ENCODE results near the gene PPFIBP1.
A peak's percentile ranks its signal among the peaks of the same experiment; 100 is the strongest.

PPFIBP1 gene

GRCh38 chr12:27523642-27524493, at the start of gene PPFIBP1:
PPFIBP1 (plus strand) TSS chr12:27524206; CDS start chr12:27633397, 109,191 bp downstream.
- DNase-seq, result peak; percentile 99

GRCh38 chr12:27474344-27474743, 49.7 kb upstream of the PPFIBP1 start:
- DNase-seq, result no peak

DNA sequence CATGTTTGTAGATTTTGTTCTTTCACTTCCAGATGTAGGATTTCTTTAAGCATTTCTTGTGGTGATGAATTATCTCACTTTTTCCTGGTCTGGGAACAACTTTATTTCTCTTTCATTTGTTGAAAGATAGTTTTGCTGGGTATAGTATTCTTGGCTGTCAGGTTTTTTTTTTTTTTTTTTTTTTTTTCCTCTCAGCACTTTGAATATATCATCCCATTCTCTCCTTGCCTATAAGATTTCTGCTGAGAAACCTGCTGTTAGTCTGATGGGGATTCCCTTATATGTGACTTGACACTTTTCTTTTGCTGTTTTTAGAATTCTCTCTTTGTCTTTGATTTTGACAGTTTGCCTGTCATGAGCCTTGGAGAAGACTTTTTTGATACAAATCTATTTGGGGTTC, 47.0 kb upstream of the PPFIBP1 start:
- DNase-seq, result no peak

DNA sequence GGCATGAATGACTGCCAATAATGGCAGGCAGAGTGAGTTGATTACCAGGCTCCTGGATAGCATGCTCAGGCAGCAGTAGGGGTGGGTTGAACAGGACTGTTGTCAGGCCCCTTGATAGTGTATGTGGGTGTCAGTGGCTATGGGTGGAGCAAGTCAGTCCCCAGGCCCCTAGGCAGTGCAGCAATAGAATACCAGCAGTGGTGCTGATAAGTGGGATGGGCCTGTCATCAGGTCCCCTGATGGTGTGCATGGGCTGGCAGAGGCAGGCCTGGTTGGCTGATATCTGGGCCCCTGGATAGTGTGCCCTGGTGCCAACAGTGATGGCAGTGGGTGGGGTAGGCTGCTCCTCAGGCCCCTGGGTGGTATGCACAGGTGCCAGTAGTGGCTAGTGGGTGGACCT, 45.1 kb upstream of the PPFIBP1 start:
- DNase-seq, result no peak

GRCh38 chr12:27480016-27480415, 44.0 kb upstream of the PPFIBP1 start:
- no peak for DNase-seq

DNA sequence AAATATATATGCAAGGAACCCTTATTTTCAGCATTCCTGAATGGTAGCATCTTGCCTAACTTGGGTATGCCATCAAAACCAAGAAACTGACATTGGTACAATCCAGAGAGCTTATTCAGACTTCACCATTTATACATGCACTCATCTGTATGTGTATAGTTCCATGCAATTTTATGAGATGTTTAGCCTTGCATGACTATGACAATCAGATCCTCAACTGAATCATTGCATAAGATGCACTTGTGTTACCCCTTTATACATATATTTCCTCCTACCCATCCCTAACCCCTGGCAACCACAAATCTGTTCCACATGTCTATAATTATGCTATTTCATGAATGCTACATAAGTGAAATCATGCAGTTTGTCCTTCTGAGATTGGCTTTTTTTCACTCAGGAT, 37.0 kb upstream of the PPFIBP1 start:
- DNase-seq, result no peak

GRCh38 chr12:27488479-27488878, 35.5 kb upstream of the PPFIBP1 start:
- DNase-seq, result no peak

GRCh38 chr12:27491226-27491625, 32.8 kb upstream of the PPFIBP1 start:
- DNase-seq, result no peak

- no peak for DNase-seq
These were observed 30.6 kb upstream of the PPFIBP1 start for GRCh38 chr12:27493260-27493940.

DNA sequence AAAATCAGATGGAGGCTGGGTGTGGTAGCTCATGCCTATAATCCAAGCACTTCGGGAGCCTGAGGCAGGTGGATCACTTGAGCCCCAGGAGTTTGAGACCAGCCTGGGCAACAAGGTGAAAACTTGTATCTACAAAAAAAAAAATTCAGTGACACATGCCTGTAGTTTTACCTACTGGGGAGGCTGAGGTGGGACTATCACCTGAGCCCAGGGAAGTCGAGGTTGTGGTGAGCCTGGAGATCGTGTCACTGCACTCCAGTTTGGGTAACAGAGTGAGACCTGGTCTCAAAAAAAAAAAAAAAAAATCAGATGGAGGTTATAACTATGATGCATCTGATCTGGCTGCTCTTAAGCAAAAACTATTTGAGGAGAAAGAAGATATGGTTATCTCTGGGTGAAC, 26.6 kb upstream of the PPFIBP1 start:
- no peak for DNase-seq

DNA sequence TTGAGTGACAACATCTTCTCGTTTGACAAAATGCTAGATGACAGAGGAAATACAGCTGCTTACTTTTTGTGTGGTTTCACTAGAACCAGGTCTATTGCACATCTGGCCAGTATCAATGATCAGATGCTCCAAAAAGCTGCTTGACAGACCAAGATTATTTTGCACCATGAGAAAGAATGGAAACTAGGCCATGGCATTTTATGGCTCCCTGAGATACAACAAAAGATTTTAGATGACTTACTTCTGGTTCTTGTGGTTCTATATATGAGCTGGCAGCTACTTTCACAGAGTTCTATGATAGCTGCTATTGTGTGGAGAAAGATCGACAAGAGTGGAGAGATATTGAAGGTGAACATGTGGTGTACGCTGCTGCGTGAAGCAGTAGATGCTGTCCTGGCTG, 25.9 kb upstream of the PPFIBP1 start:
- DNase-seq, result no peak

GRCh38 chr12:27498761-27499160, 25.2 kb upstream of the PPFIBP1 start:
- no peak for DNase-seq

DNA sequence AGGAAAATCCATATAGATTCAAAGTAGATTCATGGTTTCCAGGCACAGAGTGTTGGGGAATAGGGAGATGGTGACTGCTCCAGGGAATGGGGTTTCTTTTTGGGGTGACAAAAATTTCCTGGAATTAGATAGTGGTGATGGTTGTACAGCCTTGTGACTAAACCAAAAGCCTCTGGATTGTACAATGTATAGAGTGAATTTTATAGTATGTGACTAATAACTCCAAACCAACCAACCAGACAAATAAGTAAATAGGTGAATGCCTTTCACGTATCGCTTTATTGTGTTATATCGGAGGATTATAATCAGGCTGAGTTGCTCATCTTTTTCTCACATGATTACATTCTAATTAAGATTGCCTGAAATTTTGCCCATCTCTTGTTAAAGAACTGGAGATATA, 24.6 kb upstream of the PPFIBP1 start:
- no peak for DNase-seq

DNA sequence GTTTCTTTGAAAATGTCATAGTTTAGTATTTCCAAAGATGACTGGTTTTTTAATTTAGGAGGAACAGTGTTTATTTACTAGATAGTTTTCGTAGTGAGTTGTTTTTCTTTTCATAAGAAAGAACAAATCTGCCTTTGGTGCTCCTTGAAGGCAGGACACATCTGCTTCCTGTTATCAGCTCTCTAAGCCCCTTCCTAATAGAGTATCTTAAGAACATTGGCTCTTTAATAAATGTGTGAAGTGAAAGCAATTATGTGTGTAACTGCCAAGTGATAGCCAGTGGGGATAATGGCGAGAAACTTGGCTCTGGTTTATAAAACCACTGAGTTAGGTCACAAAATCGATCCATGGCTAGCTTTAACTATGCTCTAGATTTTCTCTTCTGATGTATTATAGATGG, 23.5 kb upstream of the PPFIBP1 start:
- DNase-seq, result no peak

- DNase-seq, result no peak
These were observed 22.0 kb upstream of the PPFIBP1 start for GRCh38 chr12:27502021-27502435.

DNA sequence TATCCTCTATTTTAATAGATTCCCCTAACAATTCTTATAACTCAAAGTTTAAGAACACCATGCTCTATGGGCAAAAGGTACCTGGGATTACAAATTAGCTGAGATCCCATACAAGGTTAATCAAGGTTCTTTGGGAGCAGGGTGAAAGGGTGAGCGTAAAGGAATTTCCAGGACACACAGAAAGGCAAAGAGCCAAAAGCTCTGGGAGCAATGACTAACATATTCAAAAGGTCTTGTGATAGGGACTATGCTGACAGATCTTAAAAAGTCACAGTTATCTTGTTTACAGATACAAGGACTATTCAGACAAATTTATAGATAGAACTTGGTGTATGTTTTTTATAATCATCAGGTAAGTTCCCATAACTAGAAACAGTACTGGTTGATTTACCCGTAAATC, 19.5 kb upstream of the PPFIBP1 start:
- DNase-seq, result no peak

- DNase-seq, result no peak
These were observed 18.9 kb upstream of the PPFIBP1 start for GRCh38 chr12:27505109-27505508.

DNA sequence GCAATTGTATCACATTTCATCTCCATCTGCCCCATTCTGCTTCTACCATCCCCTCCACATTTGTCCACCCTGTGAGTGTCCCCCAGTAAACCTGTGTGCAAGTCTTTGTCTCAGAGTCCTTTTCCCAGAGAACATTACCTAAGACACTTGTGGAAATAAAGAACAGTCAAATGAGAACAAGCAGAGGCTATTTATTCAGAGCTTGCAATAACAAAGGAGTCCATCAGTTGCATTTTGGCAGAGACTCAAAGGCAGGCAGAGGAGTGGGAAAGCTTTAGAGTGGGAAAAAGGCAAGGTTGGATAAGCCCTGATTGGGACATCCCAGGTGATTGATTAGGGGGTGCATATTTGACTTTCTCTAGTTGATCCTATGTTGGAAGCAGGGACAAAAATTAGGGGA, 18.2 kb upstream of the PPFIBP1 start:
- no peak for DNase-seq

- no peak for DNase-seq
These were observed 17.3 kb upstream of the PPFIBP1 start for GRCh38 chr12:27506645-27507189.

- DNase-seq, result no peak
These were observed 15.1 kb upstream of the PPFIBP1 start for GRCh38 chr12:27508736-27509431.

- DNase-seq, result no peak
These were observed 12.8 kb upstream of the PPFIBP1 start for GRCh38 chr12:27511031-27511722.

- DNase-seq, result no peak
These were observed 12.3 kb upstream of the PPFIBP1 start for GRCh38 chr12:27511723-27512045.
